Progenitor cell of endocrine pancreas (in vitro differentiated cells): ENCODE measurements around the gene CHEK2. TPM values are rescaled to one million over a fixed set of nuclear protein-coding genes. Genes with fewer than 3 reads are reported as not detected.
"Not testable (repeated sequence)": the region's sequence is repeated elsewhere in the genome, so short reads cannot be mapped to it uniquely, and the experiment has no call there.

ENCODE experiments used
- DNase-seq: peaks from one replicate; pipeline ENCODE4 v3.0.0; 2021; ENCODE audit warnings: low spot score; ENCODE audit not compliant: unreplicated experiment
- H3K27ac Mint-ChIP-seq: 2 replicates; pipeline ENCODE4 v1.8.0; 2021; ENCODE audit warnings: mild to moderate bottlenecking, moderate library complexity, mixed read lengths
- H3K27me3 Mint-ChIP-seq: 2 replicates; pipeline ENCODE4 v1.8.0; 2021; ENCODE audit warnings: mixed read lengths
- H3K36me3 Mint-ChIP-seq: 2 replicates; pipeline ENCODE4 v1.8.0; 2022; ENCODE audit warnings: mixed read lengths; ENCODE audit not compliant: insufficient read depth
- H3K4me1 Mint-ChIP-seq: 2 replicates; pipeline ENCODE4 v1.8.0; 2021; ENCODE audit warnings: low read depth, mixed read lengths
- H3K4me3 Mint-ChIP-seq: 2 replicates; pipeline ENCODE4 v1.8.0; 2021; ENCODE audit warnings: low read depth, mild to moderate bottlenecking, moderate library complexity, mixed read lengths
- H3K9me3 Mint-ChIP-seq: 2 replicates; pipeline ENCODE4 v1.8.0; 2021; ENCODE audit warnings: low read depth, mixed read lengths
- total RNA-seq: library from RNA; stranded (reverse); gene quantifications from 2 replicates; pipeline ENCODE4 v1.2.1, GENCODE V29; 2021
- TF ChIP-seq, protein P1 (sequence below): fragments of 200-600 bp; sonication (generic); IDR thresholded peaks from one replicate; pipeline ENCODE4 v1.5.0; 2021; ENCODE audit warnings: antibody characterized with exemption, mild to moderate bottlenecking; ENCODE audit not compliant: unreplicated experiment

CHEK2 gene
- total RNA-seq, 1 donor from 2014 or later, result 25.6 TPM

GRCh38 chr22:28759861-28760560 lies 18.4 kb upstream of the CHEK2 start:
- H3K4me1 Mint-ChIP-seq, result peaks cover 3% of the 10 kb centered on the region

DNA sequence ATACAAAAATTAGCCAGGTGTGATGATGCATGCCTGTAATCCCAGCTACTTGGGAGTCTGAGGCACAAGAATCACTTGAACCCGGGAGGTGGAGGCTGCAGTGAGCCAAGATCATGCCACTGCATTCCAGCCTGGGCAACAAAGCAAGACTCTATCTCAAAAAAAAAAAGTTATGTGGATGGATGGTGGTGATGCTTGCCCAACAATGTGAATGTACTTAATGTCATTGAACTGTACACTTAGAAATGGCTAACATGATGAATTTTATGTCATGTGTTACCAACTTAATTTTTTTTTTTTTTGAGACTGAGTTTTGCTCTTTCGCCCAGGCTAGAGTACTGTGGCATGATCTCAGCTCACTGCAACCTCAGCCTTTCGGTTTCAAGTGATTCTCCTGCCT lies 12.9 kb upstream of the CHEK2 start:
- not testable (repeated sequence) for DNase-seq, H3K27ac Mint-ChIP-seq, H3K4me3 Mint-ChIP-seq, H3K4me1 Mint-ChIP-seq, H3K27me3 Mint-ChIP-seq, H3K9me3 Mint-ChIP-seq, H3K36me3 Mint-ChIP-seq

More at GRCh38 chr22:28759861-28760560, 18.4 kb upstream of the CHEK2 start:
- Mint-ChIP-seq H3K27ac (no peak overlapping the region), H3K9me3 (no peaks in the 10 kb centered on the region), H3K27me3 (no peaks in the 10 kb centered on the region), H3K36me3 (peaks cover 3% of the 10 kb centered on the region), H3K4me3 (no peak overlapping the region)
- DNase-seq, result no peak
- TF ChIP-seq, protein P1, sequence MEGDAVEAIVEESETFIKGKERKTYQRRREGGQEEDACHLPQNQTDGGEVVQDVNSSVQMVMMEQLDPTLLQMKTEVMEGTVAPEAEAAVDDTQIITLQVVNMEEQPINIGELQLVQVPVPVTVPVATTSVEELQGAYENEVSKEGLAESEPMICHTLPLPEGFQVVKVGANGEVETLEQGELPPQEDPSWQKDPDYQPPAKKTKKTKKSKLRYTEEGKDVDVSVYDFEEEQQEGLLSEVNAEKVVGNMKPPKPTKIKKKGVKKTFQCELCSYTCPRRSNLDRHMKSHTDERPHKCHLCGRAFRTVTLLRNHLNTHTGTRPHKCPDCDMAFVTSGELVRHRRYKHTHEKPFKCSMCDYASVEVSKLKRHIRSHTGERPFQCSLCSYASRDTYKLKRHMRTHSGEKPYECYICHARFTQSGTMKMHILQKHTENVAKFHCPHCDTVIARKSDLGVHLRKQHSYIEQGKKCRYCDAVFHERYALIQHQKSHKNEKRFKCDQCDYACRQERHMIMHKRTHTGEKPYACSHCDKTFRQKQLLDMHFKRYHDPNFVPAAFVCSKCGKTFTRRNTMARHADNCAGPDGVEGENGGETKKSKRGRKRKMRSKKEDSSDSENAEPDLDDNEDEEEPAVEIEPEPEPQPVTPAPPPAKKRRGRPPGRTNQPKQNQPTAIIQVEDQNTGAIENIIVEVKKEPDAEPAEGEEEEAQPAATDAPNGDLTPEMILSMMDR, result no peak

DNA sequence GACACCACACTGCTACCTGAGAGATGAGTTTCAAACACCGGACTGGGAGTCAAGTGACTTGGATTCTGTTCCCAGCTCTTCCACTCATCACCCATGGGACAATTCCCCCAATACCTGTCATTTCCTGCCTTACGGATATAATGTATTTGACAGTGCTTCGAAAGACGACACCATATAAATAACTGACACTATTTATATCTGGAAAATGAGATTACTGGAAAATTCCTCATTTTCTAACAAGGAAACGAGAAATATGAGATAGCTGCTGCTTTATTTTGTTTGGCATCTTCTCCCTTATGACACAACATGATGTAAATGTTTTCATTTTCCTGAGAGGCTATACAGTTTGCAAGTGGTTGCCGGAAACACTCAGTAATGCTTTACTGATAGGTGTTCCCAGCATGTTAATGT lies 8.9 kb upstream of the CHEK2 start:
- Mint-ChIP-seq H3K27me3 (no peaks in the 10 kb centered on the region), H3K9me3 (no peaks in the 10 kb centered on the region), H3K36me3 (peaks cover 21% of the 10 kb centered on the region), H3K4me3 (no peak overlapping the region), H3K27ac (no peak overlapping the region), H3K4me1 (no peaks in the 10 kb centered on the region)
- TF ChIP-seq, protein P1, result no peak
- no peak for DNase-seq

GRCh38 chr22:28743852-28744251 lies 2.2 kb upstream of the CHEK2 start:
- Mint-ChIP-seq H3K9me3 (no peaks in the 10 kb centered on the region), H3K27ac (peak overlapping the region; percentile 79), H3K4me1 (peaks cover 15% of the 10 kb centered on the region), H3K27me3 (no peaks in the 10 kb centered on the region), H3K4me3 (no peak overlapping the region), H3K36me3 (peaks cover 15% of the 10 kb centered on the region)
- TF ChIP-seq, protein P1, result no peak
- no peak for DNase-seq

- TF ChIP-seq, protein P1, result no peak
- no peak for DNase-seq
- Mint-ChIP-seq H3K4me1 (peaks cover 24% of the 10 kb centered on the region), H3K4me3 (peak overlapping the region; percentile 96), H3K27me3 (no peaks in the 10 kb centered on the region), H3K36me3 (peaks cover 11% of the 10 kb centered on the region), H3K9me3 (no peaks in the 10 kb centered on the region), H3K27ac (peak overlapping the region; percentile 90)
Measured at GRCh38 chr22:28742562-28742962, 942 bp upstream of the CHEK2 start.

- H3K27ac Mint-ChIP-seq, result peak overlapping the region; percentile 90
- peak overlapping the region; percentile 96 for H3K4me3 Mint-ChIP-seq
- DNase-seq, result no peak
- TF ChIP-seq, protein P1, result no peak
- no peaks in the 10 kb centered on the region for H3K9me3 Mint-ChIP-seq
- H3K27me3 Mint-ChIP-seq, result no peaks in the 10 kb centered on the region
- H3K36me3 Mint-ChIP-seq, result peaks cover 8% of the 10 kb centered on the region
- H3K4me1 Mint-ChIP-seq, result peaks cover 31% of the 10 kb centered on the region
Measured at GRCh38 chr22:28741200-28741784, 328 bp downstream of the CHEK2 start.

- peaks cover 31% of the 10 kb centered on the region for H3K4me1 Mint-ChIP-seq
- not testable (repeated sequence) for H3K27me3 Mint-ChIP-seq, H3K27ac Mint-ChIP-seq, H3K4me3 Mint-ChIP-seq, H3K9me3 Mint-ChIP-seq, DNase-seq, H3K36me3 Mint-ChIP-seq
Measured at GRCh38 chr22:28738876-28739275, 2.7 kb downstream of the CHEK2 start.
